NCI-H345 treated with DMSO at 0.1 percent for 48 hours (cell line): ENCODE data around the gene WFIKKN2.
"Not testable (repeated sequence)": the region's sequence is repeated elsewhere in the genome, so short reads cannot be mapped to it uniquely, and the experiment has no call there.

Experiments
- DNase-seq: peaks from one replicate; lab custom pipeline; 2025; ENCODE audit not compliant: unreplicated experiment; lab: John Stamatoyannopoulos, UW

WFIKKN2 gene

DNA sequence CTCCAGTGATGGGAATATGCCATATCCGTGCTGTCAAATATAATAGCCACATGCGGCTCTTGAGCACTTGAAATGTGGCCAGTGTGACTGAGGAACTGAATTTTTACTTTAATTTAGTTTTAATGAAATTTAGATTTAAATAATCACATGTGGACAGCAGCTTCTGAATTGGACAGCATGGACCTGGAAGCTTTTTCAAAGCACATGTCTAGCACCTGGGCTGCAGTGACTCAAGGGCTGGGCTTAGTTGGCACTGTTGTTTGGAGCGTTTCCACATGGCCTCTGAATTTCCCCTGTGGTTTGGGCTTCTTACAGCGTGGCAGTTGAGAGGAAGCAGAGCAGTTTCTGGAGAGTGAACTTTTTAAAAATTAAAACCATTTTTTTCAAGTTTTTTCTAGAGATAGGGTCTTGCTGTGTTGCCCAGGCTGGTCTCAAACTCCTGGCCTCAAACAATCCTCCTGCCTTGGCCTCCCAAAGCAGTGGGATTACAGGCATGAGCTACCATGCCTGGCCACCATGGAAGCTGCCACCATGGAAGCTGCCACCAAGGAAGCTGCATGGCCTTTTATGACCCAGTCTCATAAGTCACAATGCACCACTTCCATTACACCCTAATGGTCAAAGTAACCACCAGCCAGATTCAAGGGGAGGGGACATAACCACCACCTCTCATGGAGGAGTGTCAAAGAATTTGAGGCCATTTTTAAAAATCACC is 37.5 kb downstream of the WFIKKN2 start:
- DNase-seq: no peak

DNA sequence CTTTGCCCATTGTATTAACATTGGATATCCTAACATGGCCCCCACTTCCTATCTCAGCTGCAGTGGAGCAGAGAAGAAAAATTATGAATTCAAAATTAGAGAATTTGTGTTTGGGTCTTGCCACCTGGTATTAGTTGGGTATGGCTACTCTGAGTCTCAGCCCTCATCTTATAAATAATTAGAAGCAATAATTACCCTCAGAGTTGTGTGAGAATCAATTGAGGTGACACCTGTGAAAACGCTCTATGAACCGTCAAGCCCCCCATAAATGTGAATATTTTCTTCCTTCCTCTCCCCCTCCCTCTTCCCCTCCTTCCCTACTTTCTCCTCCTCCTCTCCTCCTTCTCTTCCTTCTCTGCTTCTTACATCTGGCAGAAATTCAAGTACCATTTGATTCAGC is 39.7 kb downstream of the WFIKKN2 start:
- DNase-seq: no peak

DNA sequence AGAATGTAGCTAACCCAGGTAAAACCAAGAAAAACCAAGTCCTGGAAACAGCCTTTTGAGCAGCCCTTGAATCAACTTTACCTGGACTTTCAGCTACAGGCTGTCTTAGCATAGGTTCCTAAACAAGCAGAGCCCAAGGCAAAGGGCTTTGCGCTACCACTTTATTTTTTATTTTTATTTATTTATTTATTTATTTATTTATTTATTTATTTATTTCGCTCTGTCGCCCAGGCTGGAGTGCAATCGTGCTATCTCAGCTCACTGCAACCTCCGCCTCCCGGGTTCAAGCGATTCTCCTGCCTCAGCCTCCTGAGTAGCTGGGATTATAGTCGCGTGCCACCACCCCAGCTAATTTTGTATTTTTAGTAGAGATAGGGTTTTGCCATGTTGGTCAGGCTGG is 41.7 kb downstream of the WFIKKN2 start:
- DNase-seq: not testable (repeated sequence)

DNA sequence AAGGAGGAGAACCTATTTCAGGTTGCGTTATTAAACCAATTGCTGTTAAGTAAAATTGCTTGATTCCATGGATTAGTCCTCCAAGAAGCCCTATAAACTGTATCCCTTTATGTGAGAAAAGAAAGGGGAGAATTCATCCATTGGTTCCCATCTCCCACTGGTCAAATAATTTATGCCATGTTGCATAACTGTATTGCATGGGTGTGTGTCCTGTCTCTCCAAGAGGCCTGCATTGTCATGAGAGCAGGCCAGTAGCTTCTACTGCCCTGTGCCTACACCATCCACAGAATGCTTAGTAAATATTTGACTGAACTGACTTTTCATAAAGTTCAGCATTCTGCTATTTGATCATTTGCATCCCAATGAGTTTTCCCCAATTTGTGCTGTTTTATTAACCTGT is 42.5 kb downstream of the WFIKKN2 start:
- DNase-seq: no peak

DNA sequence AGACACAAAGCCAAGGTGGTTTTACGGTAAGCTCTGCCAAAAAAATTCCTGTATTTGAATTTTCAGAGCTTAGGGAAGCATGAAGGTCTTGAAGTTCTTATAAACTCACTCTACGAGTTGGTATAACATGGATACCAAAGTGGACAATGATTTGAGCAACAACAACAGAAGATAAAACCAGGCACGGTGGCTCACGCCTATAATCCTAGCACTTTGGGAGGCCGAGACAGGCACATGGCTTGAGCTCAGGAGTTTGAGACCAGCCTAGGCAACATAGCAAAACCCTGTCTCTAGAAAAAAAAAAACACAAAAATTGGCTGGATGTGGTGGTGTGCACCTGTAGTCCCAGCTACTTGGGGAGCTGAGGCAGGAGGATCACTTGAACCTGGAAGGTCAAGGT is 43.7 kb downstream of the WFIKKN2 start:
- no peak for DNase-seq

DNA sequence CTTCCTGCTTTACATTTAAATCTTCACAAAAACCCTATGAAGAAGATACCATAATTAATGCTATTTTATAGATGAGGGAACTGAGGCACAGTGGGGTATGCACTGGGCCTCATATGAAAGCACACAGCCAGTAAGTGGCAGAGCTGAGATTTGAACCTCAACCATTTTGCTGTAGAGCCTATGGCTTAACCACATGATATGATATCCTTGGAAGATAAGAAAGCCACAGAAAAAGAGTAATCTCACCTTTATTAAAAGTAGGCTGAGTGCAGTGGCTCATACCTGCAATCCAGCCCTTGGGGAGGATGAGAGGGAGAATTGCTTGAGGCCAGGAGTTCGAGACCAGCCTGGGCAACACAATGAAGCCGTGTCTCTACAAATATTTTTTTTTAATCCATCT is 45.8 kb downstream of the WFIKKN2 start:
- DNase-seq: no peak

DNA sequence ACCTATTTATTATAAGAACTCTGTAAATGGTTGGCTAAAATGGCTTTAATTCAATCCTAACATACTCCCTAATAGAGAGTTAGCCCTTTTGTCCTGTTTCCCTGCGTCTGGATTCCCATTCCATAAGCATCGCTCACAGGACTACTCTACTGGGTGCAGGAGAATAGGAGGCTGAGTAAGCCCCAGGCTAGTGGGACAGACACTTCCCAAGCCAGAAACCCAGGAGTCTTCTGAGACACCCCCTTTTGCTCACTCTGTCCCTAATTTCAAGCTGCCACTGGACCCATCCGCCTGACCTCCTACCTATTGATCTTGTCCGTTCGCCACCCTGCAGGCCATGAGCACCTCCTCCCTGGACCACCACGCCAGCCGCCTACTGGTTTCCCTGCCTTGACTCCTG is 47.5 kb downstream of the WFIKKN2 start:
- no peak for DNase-seq

DNA sequence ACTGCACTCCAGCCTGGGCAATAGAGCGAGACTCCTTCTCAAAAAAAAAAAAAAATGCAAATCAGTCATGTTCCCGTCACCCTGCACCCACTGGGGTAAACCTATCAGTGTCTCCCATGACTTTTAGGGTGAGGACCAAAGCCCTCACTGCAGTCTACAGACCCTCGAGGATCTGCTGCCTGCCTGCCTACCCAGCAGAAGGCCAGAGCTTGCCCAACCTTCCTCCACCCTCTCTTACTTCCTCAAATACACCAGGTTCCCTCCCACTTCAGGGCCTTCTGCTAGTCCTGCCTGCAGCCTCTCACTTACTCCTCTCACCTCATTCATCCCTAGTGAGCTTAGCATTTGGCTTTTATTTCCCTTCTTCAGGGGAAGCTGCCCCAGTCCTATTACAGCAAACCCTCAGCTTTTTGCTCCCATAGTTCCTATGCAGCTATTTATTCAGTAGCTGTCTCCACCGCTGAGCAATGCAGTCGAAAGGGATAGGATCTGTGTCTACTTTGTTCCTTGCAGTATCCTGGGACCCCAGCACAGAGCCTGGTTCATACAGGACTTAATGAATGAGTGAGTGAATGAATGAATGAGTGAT is 48.6 kb downstream of the WFIKKN2 start:
- no peak for DNase-seq

DNA sequence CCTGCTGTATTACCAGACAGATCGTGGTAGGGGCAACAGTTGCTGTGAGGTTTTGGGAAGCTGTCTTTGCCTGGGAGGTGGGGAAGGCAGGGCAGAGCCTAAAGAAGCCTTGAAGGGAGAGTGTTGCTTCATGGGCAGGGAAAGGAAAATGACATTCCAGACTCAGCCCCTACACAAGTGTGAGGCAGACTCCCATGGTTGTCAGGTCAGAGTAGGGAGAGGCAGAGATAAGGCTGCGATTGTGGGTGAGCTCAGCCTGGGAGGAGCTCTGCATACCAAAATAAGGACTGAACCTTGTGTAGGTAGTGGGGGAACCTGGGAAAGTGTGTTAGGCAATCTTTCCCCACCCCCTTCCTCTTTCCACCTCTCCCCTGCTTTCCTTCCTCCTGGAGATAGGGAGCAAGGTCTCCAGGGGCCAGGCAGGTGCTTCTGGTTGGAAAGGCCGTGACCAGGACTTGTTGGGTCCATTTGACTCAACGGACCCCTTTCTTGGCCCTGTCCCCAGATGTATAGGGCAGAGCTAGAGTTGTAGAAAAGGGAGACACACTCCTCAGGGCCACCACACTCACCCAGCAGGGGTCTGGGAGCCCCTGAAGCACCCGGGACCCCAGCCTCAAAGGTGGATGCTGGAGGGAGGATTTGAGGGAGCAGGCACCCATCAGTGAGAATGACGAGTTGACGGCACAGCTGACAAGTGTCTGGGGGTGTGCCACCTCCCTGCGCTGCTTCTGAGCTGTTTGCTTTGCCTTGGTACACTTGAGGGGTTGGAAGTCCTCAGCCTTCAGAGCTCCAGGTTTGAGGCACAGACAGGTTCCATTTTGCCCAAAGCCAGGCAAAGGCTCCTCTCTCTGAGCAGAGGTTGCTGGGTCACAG is 49.3 kb downstream of the WFIKKN2 start:
- no peak for DNase-seq

DNA sequence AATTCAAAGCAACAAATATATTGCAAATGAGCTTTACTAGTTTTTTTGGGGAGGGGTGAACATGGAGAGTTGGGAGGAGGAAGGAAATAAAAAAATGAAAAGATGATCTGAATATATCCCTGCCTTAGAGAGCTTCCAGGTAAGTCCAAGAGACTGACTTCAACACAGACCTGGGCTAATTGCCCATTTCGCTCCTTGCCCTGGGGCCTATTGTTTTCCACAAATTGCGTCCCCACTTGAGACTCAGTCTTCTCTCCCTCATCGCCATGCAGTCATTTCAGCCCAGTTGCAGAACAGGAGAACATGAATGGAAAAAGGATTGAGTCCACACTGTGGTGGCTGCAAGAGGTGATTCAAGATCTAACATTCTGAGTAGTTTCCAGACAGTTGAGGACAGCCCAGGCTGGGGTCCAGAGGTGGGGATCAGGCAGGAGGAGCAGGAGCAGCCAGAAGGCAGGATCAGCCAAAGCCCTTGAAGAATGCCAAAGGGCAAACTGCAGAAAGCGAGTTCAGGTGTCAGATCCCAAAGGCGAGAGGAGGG is 52.4 kb downstream of the WFIKKN2 start:
- no peak for DNase-seq

DNA sequence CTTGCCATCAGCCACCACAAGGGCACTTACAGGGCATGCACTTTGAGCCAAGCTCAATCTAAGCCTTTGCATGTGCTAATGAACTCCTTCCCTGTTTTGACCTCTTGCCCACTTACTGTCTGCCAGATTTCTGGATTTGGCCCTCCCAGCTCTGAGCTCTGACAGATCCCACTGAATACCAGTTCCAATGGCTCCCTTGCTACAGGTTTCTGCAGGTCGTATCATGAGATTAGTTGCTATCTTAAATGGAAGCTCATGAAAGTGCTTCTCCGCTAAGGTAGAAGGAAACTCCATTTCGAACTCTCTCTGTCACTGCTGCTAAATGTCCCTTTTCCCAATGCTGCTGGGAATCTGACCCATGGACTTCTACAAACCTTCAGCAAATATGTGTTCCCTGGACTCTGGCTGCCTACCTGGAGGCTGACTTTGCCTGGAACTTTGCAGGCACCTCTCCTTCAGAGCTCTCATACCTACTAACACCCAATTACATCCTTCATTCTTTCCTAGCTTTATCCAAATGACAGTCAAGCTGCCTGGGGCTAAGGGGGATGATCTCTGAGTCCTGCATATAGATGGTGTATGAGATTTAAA is 54.2 kb downstream of the WFIKKN2 start:
- no peak for DNase-seq

DNA sequence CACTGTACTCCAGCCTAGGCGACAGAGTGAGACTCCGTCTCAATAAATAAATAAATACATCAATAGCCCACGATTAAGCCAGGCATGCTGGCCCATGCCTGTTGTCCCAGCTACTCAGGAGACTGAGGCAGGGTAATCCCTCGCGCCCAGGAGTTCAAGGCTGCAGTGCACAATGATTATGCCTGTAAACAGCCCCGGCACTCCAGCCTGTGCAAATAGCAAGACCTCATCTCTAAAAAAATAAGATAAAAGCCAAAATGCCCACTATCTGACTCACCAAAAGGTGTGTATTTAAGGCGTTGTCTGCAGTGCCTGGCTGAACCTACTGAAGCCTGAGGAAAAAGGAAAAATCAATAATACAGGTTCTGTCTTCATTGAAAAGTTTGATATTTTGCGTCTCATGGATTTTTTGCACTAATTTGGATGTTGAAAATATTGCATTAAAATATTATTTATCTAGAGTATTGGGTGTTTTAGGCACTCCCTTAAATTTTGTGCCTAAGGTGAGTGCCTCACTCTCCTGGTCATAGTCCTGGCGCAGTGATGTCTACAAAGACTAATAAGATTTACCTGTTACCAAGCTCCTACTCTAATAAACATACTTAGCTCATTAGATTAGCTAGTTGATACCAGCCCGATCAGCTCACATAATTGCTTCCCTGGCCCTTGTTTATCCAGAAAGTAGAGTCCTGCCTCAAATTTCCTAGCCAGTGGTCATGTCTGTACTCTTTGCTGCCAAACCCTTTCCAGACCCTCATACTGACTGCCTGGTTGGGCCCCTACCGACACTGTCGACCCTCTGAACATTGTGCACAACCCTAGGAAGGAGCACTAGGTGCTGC is 55.5 kb downstream of the WFIKKN2 start:
- DNase-seq: no peak

DNA sequence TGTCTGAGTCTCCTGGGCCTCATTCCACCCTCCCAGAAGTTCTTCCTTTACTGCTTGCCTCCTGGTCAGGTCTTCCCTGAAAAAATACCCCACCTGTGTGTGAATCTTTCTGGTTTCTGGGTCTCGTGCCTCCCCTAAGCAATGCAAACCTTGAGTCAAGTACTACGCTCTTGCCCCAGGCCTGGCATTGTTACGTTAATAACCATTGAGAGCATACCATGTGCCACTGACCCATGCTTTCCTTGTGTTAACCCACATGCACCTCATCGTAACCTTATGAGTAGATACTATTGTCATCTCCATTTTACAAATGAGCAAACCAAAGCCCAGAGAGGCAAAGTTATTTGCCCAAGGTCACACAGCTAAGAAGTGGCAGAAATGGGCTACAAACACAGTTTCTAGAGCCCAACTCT is 56.2 kb downstream of the WFIKKN2 start:
- DNase-seq: no peak
